Activated naive CD8-positive, alpha-beta T cell treated with anti-CD3 and anti-CD28 coated beads, Interleukin-2, amount 50 U/mL, for 24 hours (primary cell): ENCODE results near the gene EYA3.
A peak's percentile ranks its signal among the peaks of the same experiment; 100 is the strongest.

Experiments used
- ATAC-seq: fragments of 150-1000 bp; cut with Tn5 transposase; one replicate; pipeline ENCODE4 v1.10.0; 2021
- DNase-seq: peaks from one replicate; pipeline ENCODE4 v3.0.0; 2021
- H3K27ac Mint-ChIP-seq: one replicate; pipeline ENCODE4 v1.8.0; 2021; ENCODE audit warnings: mild to moderate bottlenecking, mixed read lengths
- H3K27me3 Mint-ChIP-seq: one replicate; pipeline ENCODE4 v1.8.0; 2021; ENCODE audit warnings: mixed read lengths
- H3K36me3 Mint-ChIP-seq: one replicate; pipeline ENCODE4 v1.8.0; 2021; ENCODE audit warnings: low read depth, mixed read lengths
- H3K4me1 Mint-ChIP-seq: one replicate; pipeline ENCODE4 v1.8.0; 2021; ENCODE audit warnings: mixed read lengths
- H3K4me3 Mint-ChIP-seq: one replicate; pipeline ENCODE4 v1.8.0; 2021; ENCODE audit warnings: mild to moderate bottlenecking, moderate library complexity, mixed read lengths
- H3K9me3 Mint-ChIP-seq: one replicate; pipeline ENCODE4 v1.8.0; 2021; ENCODE audit warnings: mixed read lengths

EYA3 gene

DNA sequence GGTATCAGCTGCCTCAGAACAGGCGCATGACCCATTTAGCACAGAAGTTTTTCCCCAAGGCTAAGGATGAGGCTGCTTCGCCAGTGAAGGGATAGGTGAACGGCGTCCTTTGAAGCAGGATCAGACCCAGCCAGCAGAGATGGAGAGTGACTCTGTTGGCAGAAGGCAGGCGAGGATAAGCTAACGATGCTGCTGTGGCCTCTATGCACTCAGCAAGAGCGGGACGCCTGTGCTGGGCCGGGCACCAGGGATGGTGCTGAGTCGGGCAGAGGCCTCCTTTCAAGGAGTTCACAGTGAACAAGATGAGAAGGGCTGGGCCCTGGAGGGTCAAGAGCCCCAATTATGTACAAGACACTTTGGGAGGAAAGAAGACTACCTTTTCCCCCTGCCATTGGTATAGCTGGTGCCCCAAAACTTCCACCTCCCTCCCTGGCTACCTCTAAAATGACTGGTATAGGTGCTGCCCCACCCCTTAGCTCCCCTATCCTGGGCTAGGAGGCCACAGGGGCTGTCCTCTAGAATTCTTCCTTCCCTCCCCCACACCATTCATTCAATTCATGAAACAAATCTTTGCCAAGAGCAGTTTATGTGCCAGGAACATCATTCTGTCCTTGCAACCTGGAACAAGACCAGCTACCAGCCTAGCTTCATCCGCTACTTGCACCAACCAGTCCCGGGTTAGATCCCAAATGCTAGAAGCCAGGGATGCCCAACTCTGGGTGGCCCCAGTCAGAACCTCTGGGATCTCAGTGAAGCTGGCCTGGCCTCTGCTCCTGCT is 121.1 kb downstream of the EYA3 start:
- Mint-ChIP-seq H3K4me3 (no peak overlapping the region), H3K4me1 (peaks cover 21% of the 10 kb centered on the region), H3K9me3 (no peaks in the 10 kb centered on the region), H3K27ac (peak overlapping the region; percentile 71), H3K27me3 (no peaks in the 10 kb centered on the region), H3K36me3 (peaks cover 6% of the 10 kb centered on the region)
- no peak for DNase-seq
- no peak for ATAC-seq

DNA sequence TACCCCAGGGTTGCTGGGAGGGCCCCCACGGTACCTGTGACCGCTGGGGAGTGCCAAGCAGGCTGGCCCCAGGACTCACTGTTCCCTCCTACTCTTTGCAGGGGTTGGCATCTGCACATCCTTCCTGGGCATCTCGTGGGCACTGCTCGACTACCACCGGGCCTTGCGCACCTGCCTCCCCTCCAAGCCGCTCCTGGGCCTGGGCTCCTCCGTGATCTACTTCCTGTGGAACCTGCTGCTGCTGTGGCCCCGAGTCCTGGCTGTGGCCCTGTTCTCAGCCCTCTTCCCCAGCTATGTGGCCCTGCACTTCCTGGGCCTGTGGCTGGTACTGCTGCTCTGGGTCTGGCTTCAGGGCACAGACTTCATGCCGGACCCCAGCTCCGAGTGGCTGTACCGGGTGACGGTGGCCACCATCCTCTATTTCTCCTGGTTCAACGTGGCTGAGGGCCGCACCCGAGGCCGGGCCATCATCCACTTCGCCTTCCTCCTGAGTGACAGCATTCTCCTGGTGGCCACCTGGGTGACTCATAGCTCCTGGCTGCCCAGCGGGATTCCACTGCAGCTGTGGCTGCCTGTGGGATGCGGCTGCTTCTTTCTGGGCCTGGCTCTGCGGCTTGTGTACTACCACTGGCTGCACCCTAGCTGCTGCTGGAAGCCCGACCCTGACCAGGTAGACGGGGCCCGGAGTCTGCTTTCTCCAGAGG is 121.9 kb downstream of the EYA3 start:
- Mint-ChIP-seq H3K9me3 (no peaks in the 10 kb centered on the region), H3K36me3 (peaks cover 6% of the 10 kb centered on the region), H3K27me3 (no peaks in the 10 kb centered on the region), H3K27ac (peak overlapping the region; percentile 26), H3K4me3 (no peak overlapping the region), H3K4me1 (peaks cover 24% of the 10 kb centered on the region)
- DNase-seq (no peak), ATAC-seq (no peak)

DNA sequence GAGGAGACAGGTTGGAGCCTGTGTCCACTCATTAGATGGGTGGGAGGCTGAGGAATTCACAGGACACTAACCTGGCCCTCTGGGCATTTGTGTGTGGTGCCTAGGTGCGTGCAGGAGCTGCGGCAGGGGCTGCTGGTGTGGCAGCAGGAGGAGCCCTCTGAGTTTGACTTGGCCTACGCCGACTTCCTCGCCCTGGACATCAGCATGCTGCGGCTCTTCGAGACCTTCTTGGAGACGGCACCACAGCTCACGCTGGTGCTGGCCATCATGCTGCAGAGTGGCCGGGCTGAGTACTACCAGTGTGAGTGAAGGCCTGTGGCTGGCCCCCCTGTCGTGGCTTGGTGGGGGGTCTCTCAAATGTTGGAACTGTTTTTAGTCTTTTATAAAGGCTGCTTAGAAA is 125.0 kb downstream of the EYA3 start:
- H3K27ac Mint-ChIP-seq = no peak overlapping the region
- peaks cover 6% of the 10 kb centered on the region for H3K36me3 Mint-ChIP-seq

DNA sequence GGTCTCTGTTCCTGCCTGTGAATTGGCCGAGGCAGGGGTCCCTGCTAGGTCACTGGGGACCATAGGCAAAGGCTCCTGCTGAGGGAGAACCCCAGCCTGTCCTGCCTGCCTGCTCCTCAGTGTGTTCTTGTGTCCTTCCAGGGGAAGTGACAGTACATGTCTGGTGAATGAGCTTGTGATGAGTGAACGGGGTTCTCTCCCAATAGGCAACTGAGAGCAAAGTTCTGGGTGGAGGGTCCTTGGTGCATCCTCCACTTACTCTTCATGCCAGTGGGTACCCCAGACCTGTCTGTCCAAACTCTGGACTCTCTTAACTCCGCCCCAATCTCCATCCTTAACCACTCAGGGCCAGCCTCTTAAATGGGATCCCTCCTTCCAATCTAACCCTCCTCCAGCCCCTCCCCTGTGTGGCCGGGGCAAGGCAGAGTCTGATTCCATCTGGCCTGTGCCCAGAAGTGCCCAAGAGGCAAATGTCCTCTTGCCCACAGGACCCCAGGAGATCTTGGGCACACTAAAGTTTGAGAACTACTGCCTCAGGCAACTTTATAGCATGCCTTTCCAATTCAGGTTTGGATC is 126.7 kb downstream of the EYA3 start:
- Mint-ChIP-seq H3K36me3 (peaks cover 3% of the 10 kb centered on the region), H3K27ac (no peak overlapping the region), H3K27me3 (no peaks in the 10 kb centered on the region), H3K4me3 (peak overlapping the region; percentile 58), H3K4me1 (peaks cover 21% of the 10 kb centered on the region), H3K9me3 (no peaks in the 10 kb centered on the region)
- no peak for DNase-seq
- ATAC-seq = no peak

More for the DNA sequence above, 125.0 kb downstream of the EYA3 start:
- DNase-seq = no peak
- no peak for ATAC-seq
- H3K27me3 Mint-ChIP-seq = no peaks in the 10 kb centered on the region
- no peak overlapping the region for H3K4me3 Mint-ChIP-seq
- peaks cover 30% of the 10 kb centered on the region for H3K4me1 Mint-ChIP-seq
- no peaks in the 10 kb centered on the region for H3K9me3 Mint-ChIP-seq

DNA sequence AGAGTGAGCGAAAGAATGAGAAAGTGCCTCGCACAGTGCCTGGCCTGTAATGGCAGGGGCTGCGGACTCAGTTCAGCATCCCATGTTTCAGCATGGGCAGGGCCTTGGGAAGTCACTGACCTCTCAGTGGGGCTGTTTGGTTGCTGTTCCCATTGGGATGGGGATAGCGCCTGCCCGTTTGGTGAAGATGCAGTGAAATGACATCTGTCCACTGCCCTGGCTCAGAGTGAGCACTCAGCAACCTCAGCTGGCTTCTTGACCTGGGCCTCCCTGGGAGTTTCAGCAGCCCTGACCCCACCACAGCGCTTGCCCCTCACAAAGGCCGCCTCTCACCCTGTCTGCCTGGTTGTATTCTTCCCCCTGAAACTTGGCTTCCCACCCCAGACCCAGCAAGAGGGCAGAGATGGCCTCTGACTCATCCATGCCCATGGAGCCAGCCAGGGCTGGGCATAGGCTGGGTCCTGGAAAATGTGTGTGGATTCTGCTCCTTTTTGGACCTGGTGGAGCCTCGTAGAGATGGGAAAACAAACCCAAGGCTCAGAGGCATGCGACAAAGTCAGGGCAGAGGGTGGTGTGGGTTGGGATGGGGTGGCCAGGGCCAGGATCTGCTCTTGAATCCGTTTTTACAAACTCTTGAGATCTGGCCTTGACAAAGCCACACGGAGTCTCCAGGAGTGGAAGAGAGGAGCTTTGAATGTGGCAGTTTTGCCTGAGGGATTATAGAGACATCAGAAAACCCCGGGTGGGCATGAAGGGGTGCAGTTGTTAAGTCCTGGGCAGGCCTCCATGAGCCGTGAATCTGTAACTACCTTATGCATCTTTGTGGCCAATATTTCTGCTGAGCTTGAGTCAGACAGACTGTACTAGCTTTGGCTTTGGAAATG is 127.4 kb downstream of the EYA3 start:
- ATAC-seq = no peak
- Mint-ChIP-seq H3K27ac (no peak overlapping the region), H3K27me3 (no peaks in the 10 kb centered on the region), H3K9me3 (no peaks in the 10 kb centered on the region), H3K4me1 (peaks cover 21% of the 10 kb centered on the region), H3K4me3 (peak overlapping the region; percentile 58), H3K36me3 (no peaks in the 10 kb centered on the region)
- DNase-seq = no peak

DNA sequence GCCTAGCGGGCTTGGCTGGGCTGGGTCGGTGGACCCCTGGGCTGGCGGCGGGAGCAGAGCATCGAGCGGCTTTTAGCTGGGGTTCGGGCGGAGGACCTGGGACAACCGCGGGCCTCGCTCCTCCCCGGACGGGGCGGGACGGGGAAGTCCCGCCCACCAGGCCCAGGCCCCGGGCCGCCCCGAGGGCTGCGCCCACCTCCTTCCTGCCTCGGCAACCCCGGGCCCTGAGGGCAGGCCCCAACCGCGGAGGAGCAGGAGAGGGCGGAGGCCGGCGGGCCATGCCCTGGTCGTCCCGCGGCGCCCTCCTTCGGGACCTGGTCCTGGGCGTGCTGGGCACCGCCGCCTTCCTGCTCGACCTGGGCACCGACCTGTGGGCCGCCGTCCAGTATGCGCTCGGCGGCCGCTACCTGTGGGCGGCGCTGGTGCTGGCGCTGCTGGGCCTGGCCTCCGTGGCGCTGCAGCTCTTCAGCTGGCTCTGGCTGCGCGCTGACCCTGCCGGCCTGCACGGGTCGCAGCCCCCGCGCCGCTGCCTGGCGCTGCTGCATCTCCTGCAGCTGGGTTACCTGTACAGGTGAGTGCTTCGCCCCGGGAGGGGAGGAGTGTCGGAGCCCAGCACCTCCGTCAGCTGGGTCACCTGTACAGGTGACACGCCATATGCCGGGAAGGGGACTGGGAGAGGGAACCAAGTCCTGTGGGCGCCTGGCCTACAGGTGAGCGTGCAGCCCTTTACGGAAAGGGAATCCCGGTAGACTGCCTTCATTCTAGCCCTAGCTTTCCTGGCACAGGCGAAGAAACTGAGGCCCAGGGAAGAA is 128.4 kb downstream of the EYA3 start, which contains the start of gene XKR8:
Gene XKR8 (plus strand): TSS at position 182 of the 812 bp plus-strand sequence. CDS start 97 bp downstream, at position 279.
- Mint-ChIP-seq H3K4me1 (peaks cover 21% of the 10 kb centered on the region), H3K27me3 (no peaks in the 10 kb centered on the region), H3K4me3 (peak within 1 kb of the TSS; percentile 78), H3K9me3 (no peaks in the 10 kb centered on the region), H3K27ac (peak within 1 kb of the TSS; percentile 72), H3K36me3 (no peaks in the 10 kb centered on the region)
- peak; percentile 83 for DNase-seq
- ATAC-seq = peak; percentile 98

DNA sequence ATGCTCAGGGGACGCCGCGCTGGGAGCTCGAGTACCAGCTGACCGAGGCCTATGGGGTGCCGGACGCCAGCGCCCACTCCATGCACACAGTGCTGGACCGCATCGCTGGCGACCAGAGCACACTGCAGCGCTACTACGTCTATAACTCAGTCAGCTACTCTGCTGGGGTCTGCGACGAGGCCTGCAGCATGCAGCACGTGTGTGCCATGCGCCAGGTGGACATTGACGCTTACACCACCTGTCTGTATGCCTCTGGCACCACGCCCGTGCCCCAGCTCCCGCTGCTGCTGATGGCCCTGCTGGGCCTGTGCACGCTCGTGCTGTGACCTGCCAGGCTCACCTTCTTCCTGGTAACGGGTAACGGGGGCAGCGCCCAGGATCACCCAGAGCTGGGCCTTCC is 129.9 kb downstream of the EYA3 start:
- no peak overlapping the region for H3K27ac Mint-ChIP-seq
- no peaks in the 10 kb centered on the region for H3K27me3 Mint-ChIP-seq

DNA sequence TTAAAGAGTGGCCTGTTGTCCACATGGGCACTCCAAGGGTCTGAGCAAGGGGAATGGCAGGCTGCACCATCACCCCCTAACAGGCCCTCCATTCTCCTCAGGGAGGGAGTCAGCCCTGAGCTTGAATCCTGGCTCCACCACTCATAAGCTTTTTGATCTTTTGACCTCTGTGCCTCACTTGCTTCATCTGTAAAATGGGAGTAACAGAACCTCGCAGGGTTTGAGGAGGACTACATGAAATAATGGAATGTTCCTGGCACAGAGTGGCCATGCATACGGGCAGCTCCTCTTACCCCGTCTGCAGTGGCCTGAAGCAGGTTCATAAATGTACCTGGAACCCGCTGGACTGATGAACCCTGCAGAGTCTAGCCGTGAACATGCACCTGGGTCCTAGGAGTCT is 130.8 kb downstream of the EYA3 start:
- Mint-ChIP-seq H3K9me3 (no peaks in the 10 kb centered on the region), H3K4me1 (peaks cover 21% of the 10 kb centered on the region), H3K27ac (no peak overlapping the region), H3K27me3 (no peaks in the 10 kb centered on the region), H3K4me3 (no peak overlapping the region), H3K36me3 (no peaks in the 10 kb centered on the region)
- ATAC-seq (no peak), DNase-seq (no peak)

More for the DNA sequence above, 129.9 kb downstream of the EYA3 start:
- Mint-ChIP-seq H3K4me3 (no peak overlapping the region), H3K9me3 (no peaks in the 10 kb centered on the region), H3K4me1 (peaks cover 21% of the 10 kb centered on the region), H3K36me3 (no peaks in the 10 kb centered on the region)
- DNase-seq (no peak), ATAC-seq (no peak)

DNA sequence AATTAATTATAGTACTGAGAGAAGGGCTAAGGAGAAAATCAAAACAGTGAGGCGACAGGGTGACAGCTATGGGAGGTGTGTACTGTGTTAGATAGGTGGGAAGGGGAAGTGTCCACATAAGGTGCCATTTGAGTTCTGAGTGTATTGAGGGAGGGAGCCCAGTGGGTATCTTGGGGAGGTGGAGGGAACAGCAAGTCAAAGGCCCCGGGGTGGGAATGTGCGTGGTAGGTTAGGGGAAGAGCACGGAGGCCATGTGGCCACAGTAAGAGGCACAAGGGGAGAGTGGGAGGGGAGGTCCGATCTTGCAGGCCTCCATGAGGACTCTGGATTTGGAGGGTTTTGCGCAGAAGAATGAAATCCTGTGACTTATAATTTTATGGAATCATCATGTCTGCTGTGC is 131.6 kb downstream of the EYA3 start:
- no peaks in the 10 kb centered on the region for H3K27me3 Mint-ChIP-seq
- peaks cover 20% of the 10 kb centered on the region for H3K4me1 Mint-ChIP-seq
- DNase-seq = no peak
- H3K36me3 Mint-ChIP-seq = no peaks in the 10 kb centered on the region
- ATAC-seq = no peak
- no peaks in the 10 kb centered on the region for H3K9me3 Mint-ChIP-seq
- H3K4me3 Mint-ChIP-seq = no peak overlapping the region
- no peak overlapping the region for H3K27ac Mint-ChIP-seq

DNA sequence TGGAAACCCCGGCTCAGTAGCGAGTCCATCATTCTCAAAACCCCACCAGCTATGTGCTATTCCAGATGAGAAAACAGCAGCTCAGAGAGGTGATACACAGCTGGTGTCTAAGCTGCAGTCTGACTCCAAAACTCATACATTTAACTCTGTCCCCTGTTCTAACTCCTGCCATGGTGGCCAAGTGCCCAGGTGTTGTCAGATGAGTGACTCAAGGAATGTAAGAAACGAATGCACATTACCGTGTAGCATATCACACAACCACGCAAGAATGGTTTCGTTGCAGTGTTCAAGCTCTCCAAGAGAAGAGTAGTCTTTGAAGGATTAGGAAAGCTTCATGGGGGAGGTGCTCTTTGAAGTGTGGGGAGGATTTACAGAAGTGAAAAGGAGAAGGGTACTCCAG is 133.3 kb downstream of the EYA3 start:
- peaks cover 8% of the 10 kb centered on the region for H3K4me1 Mint-ChIP-seq
- no peaks in the 10 kb centered on the region for H3K27me3 Mint-ChIP-seq
- H3K4me3 Mint-ChIP-seq = no peak overlapping the region
- no peaks in the 10 kb centered on the region for H3K9me3 Mint-ChIP-seq
- no peak for ATAC-seq
- H3K27ac Mint-ChIP-seq = no peak overlapping the region
- no peak for DNase-seq
- H3K36me3 Mint-ChIP-seq = no peaks in the 10 kb centered on the region

DNA sequence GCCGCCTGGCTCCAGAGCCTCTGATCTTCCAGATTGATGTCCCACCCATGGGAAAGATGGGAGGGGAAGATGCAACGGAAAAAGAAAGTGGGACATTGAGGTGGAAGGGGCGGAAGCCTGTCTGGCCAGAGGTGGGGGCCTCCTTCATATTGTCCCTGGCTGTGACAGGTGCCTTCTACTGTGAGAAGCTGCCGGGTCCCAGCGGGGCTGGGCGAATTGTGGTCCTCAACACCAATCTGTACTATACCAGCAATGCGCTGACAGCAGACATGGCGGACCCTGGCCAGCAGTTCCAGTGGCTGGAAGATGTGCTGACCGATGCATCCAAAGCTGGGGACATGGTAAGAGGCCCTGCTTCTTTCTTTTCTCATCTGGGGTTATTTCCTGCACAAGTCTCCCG is 134.2 kb downstream of the EYA3 start:
- Mint-ChIP-seq H3K36me3 (no peaks in the 10 kb centered on the region), H3K27me3 (no peaks in the 10 kb centered on the region), H3K4me3 (no peak overlapping the region), H3K4me1 (peaks cover 4% of the 10 kb centered on the region), H3K9me3 (no peaks in the 10 kb centered on the region), H3K27ac (no peak overlapping the region)
- ATAC-seq = no peak
- DNase-seq = no peak

DNA sequence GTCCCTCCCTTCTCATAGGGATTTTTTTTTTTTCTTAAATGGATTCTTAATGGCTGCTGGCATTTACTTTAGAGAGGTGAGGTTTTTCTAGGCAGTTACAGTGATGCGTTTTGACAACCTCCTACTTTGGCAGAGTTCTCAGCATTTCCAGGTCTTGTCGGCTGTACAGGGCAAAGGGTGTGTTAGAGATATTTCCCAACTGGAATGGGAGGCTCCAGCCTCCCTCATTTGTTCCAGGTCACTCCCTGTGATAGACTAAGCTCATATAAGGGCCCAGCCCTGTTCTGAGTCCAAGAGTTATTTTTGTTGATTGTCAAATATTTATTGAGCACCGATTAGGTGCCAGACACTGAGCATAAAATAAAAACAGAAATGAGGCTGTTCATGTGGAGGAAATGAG is 136.3 kb downstream of the EYA3 start:
- DNase-seq (no peak), ATAC-seq (no peak)
- H3K36me3 Mint-ChIP-seq = no peaks in the 10 kb centered on the region
- no peak overlapping the region for H3K27ac Mint-ChIP-seq
- no peaks in the 10 kb centered on the region for H3K4me1 Mint-ChIP-seq
- H3K4me3 Mint-ChIP-seq = no peak overlapping the region
- no peaks in the 10 kb centered on the region for H3K27me3 Mint-ChIP-seq
- no peaks in the 10 kb centered on the region for H3K9me3 Mint-ChIP-seq

DNA sequence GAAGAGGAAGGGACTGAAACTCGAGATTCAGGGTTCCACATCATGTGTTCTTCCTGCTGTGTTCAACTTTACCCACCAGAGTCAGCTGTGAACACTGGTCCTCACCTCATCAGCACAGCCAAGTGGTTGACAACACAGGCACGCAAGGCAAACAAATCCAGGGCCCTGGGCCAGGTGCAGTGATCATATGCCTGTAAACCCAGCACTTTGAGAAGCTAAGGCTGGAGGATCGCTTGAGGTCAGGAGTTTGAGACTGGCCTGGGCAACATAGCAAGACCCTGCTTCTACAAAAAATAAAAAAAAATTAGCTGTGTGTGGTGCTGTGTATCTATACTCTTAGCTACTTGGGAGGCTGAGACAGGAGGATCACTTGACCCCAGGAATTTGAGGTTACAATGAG is 137.0 kb downstream of the EYA3 start:
- Mint-ChIP-seq H3K9me3 (no peaks in the 10 kb centered on the region), H3K4me1 (no peaks in the 10 kb centered on the region), H3K27me3 (no peaks in the 10 kb centered on the region), H3K27ac (no peak overlapping the region), H3K4me3 (no peak overlapping the region), H3K36me3 (no peaks in the 10 kb centered on the region)
- no peak for ATAC-seq
- DNase-seq = no peak

DNA sequence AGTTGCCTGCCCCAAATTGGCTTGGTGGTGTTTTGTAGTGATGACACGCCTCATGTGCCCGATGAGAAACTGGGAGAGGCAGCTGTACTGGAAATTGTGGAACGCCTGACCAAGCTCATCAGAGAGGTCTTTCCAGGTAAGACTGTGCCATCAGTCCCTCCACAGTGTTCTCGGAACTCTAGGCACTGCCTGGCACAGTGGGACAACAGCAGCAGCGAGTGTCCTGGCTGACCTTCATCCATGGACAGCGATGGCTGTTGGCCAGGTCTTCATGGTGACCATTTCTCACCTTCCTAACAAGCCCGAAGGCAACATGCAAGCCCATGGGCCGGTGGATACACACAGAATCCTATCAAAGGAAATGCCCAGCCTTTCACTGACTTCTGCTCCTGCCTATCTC is 139.4 kb downstream of the EYA3 start:
- no peak for ATAC-seq
- no peaks in the 10 kb centered on the region for H3K9me3 Mint-ChIP-seq
- no peak for DNase-seq
- no peaks in the 10 kb centered on the region for H3K27me3 Mint-ChIP-seq
- no peak overlapping the region for H3K4me3 Mint-ChIP-seq
- H3K4me1 Mint-ChIP-seq = peaks cover 2% of the 10 kb centered on the region
- H3K36me3 Mint-ChIP-seq = no peaks in the 10 kb centered on the region
- H3K27ac Mint-ChIP-seq = no peak overlapping the region
